ENCODE results near the gene ZNF778. TPM values are rescaled to one million over a fixed set of nuclear protein-coding genes. Genes with fewer than 3 reads are reported as not detected.

Gene ZNF778
- total and polyA plus RNA-seq, 12 donors = 1.9 to 20.5 (median 8.4) TPM

GRCh38 chr16:89199241-89200123, 18.0 kb upstream of the ZNF778 start:
- Histone ChIP-seq H3K27me3 (peaks cover 36% of the 10 kb centered on the region), H3K4me3 (no peak overlapping the region), H3K4me1 (replicated peaks in 1 of 2) (peaks cover 0 to 8% of the 10 kb centered on the region in 2 donors), H3K27ac (no peak overlapping the region), H3K9me3 (replicated peaks in 1 of 3) (no peaks in the 10 kb centered on the region), H3K36me3 (replicated peaks in 1 of 2) (no peaks in the 10 kb centered on the region)
- TF ChIP-seq POLR2A (IDR thresholded peaks at IDR 0.05) = no peak
- no peak for TF ChIP-seq CTCF (IDR thresholded peaks at IDR 0.05)
- intact Hi-C loops (cut with DNase I) = no loop called here
- no peak for DNase-seq
- WGBS, 4 donors = 60 to 80% (median 71%) methylated on average over 1 to 22 of the region's 22 CpGs

- intact Hi-C loops (cut with DNase I) = no loop called here
- no peak for TF ChIP-seq CTCF (IDR thresholded peaks at IDR 0.05)
- no peak for TF ChIP-seq POLR2A (IDR thresholded peaks at IDR 0.05)
- no peak for DNase-seq
- 13 to 24% (median 22%) methylated on average over 12 to 28 of the region's 28 CpGs for WGBS, 4 donors
- H3K36me3 ChIP-seq (replicated peaks in 1 of 2) = no peaks in the 10 kb centered on the region
- peaks cover 36% of the 10 kb centered on the region for H3K27me3 ChIP-seq
- peaks cover 0 to 8% of the 10 kb centered on the region in 2 donors for H3K4me1 ChIP-seq (replicated peaks in 1 of 2)
- no peak within 1 kb of the TSS for H3K27ac ChIP-seq
- H3K9me3 ChIP-seq (replicated peaks in 1 of 3) = no peaks in the 10 kb centered on the region
- H3K4me3 ChIP-seq = peak within 1 kb of the TSS in 1 of 4 donors; percentile 56
These were observed 17.2 kb upstream of the ZNF778 start, which contains the start of gene SLC22A31 for GRCh38 chr16:89200124-89200849. SLC22A31 (minus strand) TSS chr16:89200537; CDS start chr16:89200501, 36 bp downstream.

- peaks cover 39% of the 10 kb centered on the region for H3K27me3 ChIP-seq
- H3K36me3 ChIP-seq (replicated peaks in 1 of 2) = no peaks in the 10 kb centered on the region
- H3K27ac ChIP-seq = no peak overlapping the region
- no peak for DNase-seq
- TF ChIP-seq POLR2A (IDR thresholded peaks at IDR 0.05) (no peak), CTCF (IDR thresholded peaks at IDR 0.05) (no peak)
- H3K4me3 ChIP-seq = peak overlapping the region in 1 of 4 donors; percentile 56
- H3K9me3 ChIP-seq (replicated peaks in 1 of 3) = no peaks in the 10 kb centered on the region
- H3K4me1 ChIP-seq (replicated peaks in 1 of 2) = peaks cover 0 to 8% of the 10 kb centered on the region in 2 donors
- intact Hi-C loops (cut with DNase I) = no loop called here
- 3% methylated on average over 26 to 58 of the region's 58 CpGs; no CpG with 5 or more reads in 1 of the 4 donors for WGBS, 4 donors
These were observed 16.6 kb upstream of the ZNF778 start for GRCh38 chr16:89200850-89201411.
